ENCODE results near the gene SF3A2. TPM values are rescaled to one million over a fixed set of nuclear protein-coding genes. Genes with fewer than 3 reads are reported as not detected.

SF3A2 gene
- total RNA-seq, 2 experiments from 2014 or later, result 123 to 134 TPM

GRCh38 chr19:2210987-2211740 is 25.5 kb upstream of the SF3A2 start:
- DNase-seq, result no peak
- peaks cover 17% of the 10 kb centered on the region for H3K4me1 Mint-ChIP-seq (ENCODE audit: low read depth)
- H3K4me3 Mint-ChIP-seq, result no peak overlapping the region
- H3K9me3 Mint-ChIP-seq, result no peaks in the 10 kb centered on the region
- intact Hi-C loops (cut with micrococcal nuclease), result no loop called here
- H3K27ac Mint-ChIP-seq, result no peak overlapping the region
- H3K27me3 Mint-ChIP-seq, result no peaks in the 10 kb centered on the region
- ChIA-PET POLR2A (no interaction called here), CTCF (no interaction called here)
- peaks cover 38% of the 10 kb centered on the region for H3K36me3 Mint-ChIP-seq

- Mint-ChIP-seq H3K27ac (no peak overlapping the region), H3K27me3 (no peaks in the 10 kb centered on the region), H3K9me3 (no peaks in the 10 kb centered on the region), H3K36me3 (peaks cover 45% of the 10 kb centered on the region), H3K4me3 (no peak overlapping the region), H3K4me1 (ENCODE audit: low read depth) (peaks cover 17% of the 10 kb centered on the region)
- ChIA-PET CTCF (interaction anchor here (0.5 kb wide), 1 partner anchor 47 kb away, joined by 3 read pairs; no protein-coding TSS in a partner anchor), POLR2A (interaction anchor here (1.3 kb wide), 1 partner anchor 23 kb away, joined by 3 read pairs; no protein-coding TSS in a partner anchor)
- intact Hi-C loops (cut with micrococcal nuclease), result no loop called here
- DNase-seq, result no peak
These were observed 23.5 kb upstream of the SF3A2 start for GRCh38 chr19:2212861-2213711.

DNA sequence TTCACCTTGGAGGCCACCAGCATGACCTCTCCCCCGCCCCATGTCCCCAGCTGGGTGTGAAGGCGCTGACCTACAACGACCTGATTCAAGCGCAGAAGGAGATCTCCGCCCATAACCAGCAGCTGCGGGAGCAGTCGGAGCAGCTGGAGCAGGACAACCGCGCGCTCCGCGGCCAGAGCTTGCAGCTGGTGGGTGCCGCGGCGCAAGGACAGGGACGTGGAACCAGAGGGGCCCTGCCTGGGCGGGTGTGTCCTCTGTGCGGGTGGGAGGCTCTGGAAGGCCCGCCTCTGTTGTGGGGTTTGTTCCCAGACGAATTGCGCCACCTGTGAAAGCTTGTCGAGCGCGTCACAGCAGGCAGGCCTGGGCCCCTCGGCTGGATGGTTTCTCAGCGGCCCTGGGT is 22.8 kb upstream of the SF3A2 start:
- POLR2A ChIA-PET, result interaction anchor here (1.3 kb wide), 1 partner anchor 22 kb away, joined by 3 read pairs; no protein-coding TSS in a partner anchor
- H3K36me3 Mint-ChIP-seq, result peaks cover 45% of the 10 kb centered on the region
- DNase-seq, result no peak
- H3K4me1 Mint-ChIP-seq (ENCODE audit: low read depth), result peaks cover 17% of the 10 kb centered on the region
- H3K27me3 Mint-ChIP-seq, result no peaks in the 10 kb centered on the region
- H3K27ac Mint-ChIP-seq, result no peak overlapping the region
- H3K9me3 Mint-ChIP-seq, result no peaks in the 10 kb centered on the region
- intact Hi-C loops (cut with micrococcal nuclease), result no loop called here
- no peak overlapping the region for H3K4me3 Mint-ChIP-seq
- CTCF ChIA-PET, result no interaction called here

DNA sequence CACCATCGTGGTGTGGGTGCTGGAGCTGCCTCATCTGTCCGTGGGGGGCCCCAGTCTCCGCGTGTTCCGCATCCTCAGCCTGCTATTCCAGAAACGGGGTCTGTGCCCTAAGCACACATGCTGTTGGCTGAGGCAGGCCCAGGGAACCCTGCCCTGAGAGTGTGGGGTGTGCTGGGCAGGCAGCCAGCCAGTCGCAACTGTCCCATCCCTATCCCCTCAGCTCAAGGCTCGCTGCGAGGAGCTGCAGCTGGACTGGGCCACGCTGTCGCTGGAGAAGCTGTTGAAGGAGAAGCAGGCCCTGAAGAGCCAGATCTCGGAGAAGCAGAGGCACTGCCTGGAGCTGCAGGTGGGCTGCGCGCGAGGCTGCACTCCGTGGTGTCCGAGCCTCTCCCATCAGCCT is 22.4 kb upstream of the SF3A2 start:
- no peaks in the 10 kb centered on the region for H3K9me3 Mint-ChIP-seq
- no peak for DNase-seq
- no peaks in the 10 kb centered on the region for H3K27me3 Mint-ChIP-seq
- intact Hi-C loops (cut with micrococcal nuclease), result no loop called here
- CTCF ChIA-PET, result no interaction called here
- no peak overlapping the region for H3K4me3 Mint-ChIP-seq
- peaks cover 45% of the 10 kb centered on the region for H3K36me3 Mint-ChIP-seq
- POLR2A ChIA-PET, result no interaction called here
- H3K27ac Mint-ChIP-seq, result no peak overlapping the region
- H3K4me1 Mint-ChIP-seq (ENCODE audit: low read depth), result peaks cover 17% of the 10 kb centered on the region

DNA sequence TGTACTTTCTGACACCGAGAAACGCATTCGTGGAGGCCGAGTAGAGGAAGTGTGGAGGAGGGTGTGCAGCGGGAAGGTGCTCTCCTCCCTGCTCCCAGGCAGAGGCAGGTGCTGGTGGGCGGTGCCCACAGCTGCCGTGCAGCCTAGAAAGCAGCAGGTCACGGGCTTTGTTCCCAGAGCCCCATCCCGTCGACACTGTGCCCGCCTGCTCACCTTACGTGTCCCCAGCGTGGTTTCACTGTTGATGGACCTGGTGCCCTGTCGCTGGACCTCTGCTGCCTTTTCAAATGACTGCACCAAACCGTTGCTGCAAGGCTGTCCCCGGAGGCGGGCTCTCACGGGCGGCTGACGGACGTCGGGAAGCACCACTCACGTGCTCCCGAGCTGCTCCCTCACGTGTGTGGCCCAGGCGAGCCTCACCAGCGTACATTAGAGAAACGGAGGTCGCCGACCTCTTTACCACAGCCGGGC is 21.3 kb upstream of the SF3A2 start:
- peak; percentile 57 for DNase-seq
- POLR2A ChIA-PET, result interaction anchor here (1.0 kb wide), 1 partner anchor 20 kb away, joined by 3 read pairs; the partner anchor contains the start of gene PLEKHJ1
- H3K36me3 Mint-ChIP-seq, result peaks cover 47% of the 10 kb centered on the region
- H3K9me3 Mint-ChIP-seq, result no peaks in the 10 kb centered on the region
- no peak overlapping the region for H3K4me3 Mint-ChIP-seq
- H3K27ac Mint-ChIP-seq, result peak overlapping the region; percentile 28
- no peaks in the 10 kb centered on the region for H3K27me3 Mint-ChIP-seq
- CTCF ChIA-PET, result interaction anchor here (1.1 to 2.0 kb wide), 2 partner anchors 15 to 61 kb away, joined by 3 to 6 read pairs; no protein-coding TSS in a partner anchor
- intact Hi-C loops (cut with micrococcal nuclease), result no loop called here
- peaks cover 17% of the 10 kb centered on the region for H3K4me1 Mint-ChIP-seq (ENCODE audit: low read depth)

GRCh38 chr19:2216361-2217225 is 20.0 kb upstream of the SF3A2 start:
- Mint-ChIP-seq H3K9me3 (no peaks in the 10 kb centered on the region), H3K27me3 (no peaks in the 10 kb centered on the region), H3K27ac (no peak overlapping the region), H3K4me3 (peak overlapping the region; percentile 6), H3K4me1 (ENCODE audit: low read depth) (peaks cover 17% of the 10 kb centered on the region), H3K36me3 (peaks cover 41% of the 10 kb centered on the region)
- no peak for DNase-seq
- CTCF ChIA-PET, result interaction anchor here (1.1 to 2.0 kb wide), 2 partner anchors 14 to 62 kb away, joined by 3 to 6 read pairs; no protein-coding TSS in a partner anchor
- intact Hi-C loops (cut with micrococcal nuclease), result no loop called here
- POLR2A ChIA-PET, result no interaction called here

DNA sequence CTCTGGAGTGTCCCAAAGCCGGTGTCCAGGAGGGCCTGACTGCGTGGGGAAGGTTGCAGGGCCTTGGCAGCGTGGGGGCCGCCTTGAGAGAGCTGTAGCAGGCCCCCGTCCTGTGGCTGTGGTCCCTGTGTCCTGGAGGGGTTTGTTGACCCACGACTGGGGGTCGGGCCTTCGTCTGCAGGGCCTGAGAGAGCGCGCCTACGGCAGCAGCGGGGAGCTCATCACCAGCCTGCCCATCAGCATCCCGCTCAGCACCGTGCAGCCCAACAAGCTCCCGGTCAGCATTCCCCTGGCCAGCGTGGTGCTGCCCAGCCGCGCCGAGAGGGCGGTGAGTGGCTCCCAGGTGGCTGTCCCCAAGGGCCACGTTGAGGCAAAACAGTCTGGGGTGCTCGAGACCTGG is 19.0 kb upstream of the SF3A2 start:
- Mint-ChIP-seq H3K27me3 (no peaks in the 10 kb centered on the region), H3K4me3 (no peak overlapping the region), H3K27ac (no peak overlapping the region), H3K4me1 (ENCODE audit: low read depth) (peaks cover 17% of the 10 kb centered on the region), H3K36me3 (peaks cover 40% of the 10 kb centered on the region), H3K9me3 (no peaks in the 10 kb centered on the region)
- intact Hi-C loops (cut with micrococcal nuclease), result no loop called here
- POLR2A ChIA-PET, result no interaction called here
- CTCF ChIA-PET, result interaction anchor here (0.9 kb wide), 1 partner anchor 22 kb away, joined by 3 read pairs; no protein-coding TSS in a partner anchor
- no peak for DNase-seq

GRCh38 chr19:2219726-2220125 is 16.9 kb upstream of the SF3A2 start:
- no peaks in the 10 kb centered on the region for H3K9me3 Mint-ChIP-seq
- H3K36me3 Mint-ChIP-seq, result peaks cover 42% of the 10 kb centered on the region
- intact Hi-C loops (cut with micrococcal nuclease), result no loop called here
- ChIA-PET POLR2A (interaction anchor here (2.1 kb wide), 1 partner anchor 16 kb away, joined by 5 read pairs; no protein-coding TSS in a partner anchor), CTCF (no interaction called here)
- no peaks in the 10 kb centered on the region for H3K27me3 Mint-ChIP-seq
- no peak for DNase-seq
- H3K4me3 Mint-ChIP-seq, result no peak overlapping the region
- no peak overlapping the region for H3K27ac Mint-ChIP-seq
- peaks cover 12% of the 10 kb centered on the region for H3K4me1 Mint-ChIP-seq (ENCODE audit: low read depth)

GRCh38 chr19:2221250-2221831 is 15.3 kb upstream of the SF3A2 start:
- Mint-ChIP-seq H3K4me3 (no peak overlapping the region), H3K4me1 (ENCODE audit: low read depth) (no peaks in the 10 kb centered on the region), H3K27me3 (no peaks in the 10 kb centered on the region), H3K9me3 (no peaks in the 10 kb centered on the region), H3K27ac (no peak overlapping the region), H3K36me3 (peaks cover 38% of the 10 kb centered on the region)
- POLR2A ChIA-PET, result no interaction called here
- CTCF ChIA-PET, result interaction anchor here (1.0 kb wide), 1 partner anchor 65 kb away, joined by 3 read pairs; no protein-coding TSS in a partner anchor
- no peak for DNase-seq
- intact Hi-C loops (cut with micrococcal nuclease), result no loop called here

DNA sequence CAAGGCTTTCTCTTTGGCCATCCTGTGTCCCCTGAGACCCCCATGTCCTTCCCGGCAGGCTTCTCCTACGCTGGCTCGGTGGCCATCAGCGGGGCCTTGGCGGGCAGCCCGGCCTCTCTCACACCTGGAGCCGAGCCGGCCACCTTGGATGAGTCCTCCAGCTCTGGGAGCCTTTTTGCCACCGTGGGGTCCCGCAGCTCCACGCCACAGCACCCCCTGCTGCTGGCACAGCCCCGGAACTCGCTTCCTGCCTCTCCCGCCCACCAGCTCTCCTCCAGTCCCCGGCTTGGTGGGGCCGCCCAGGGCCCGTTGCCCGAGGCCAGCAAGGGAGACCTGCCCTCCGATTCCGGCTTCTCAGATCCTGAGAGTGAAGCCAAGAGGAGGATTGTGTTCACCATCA is 14.7 kb upstream of the SF3A2 start:
- POLR2A ChIA-PET, result no interaction called here
- peaks cover 36% of the 10 kb centered on the region for H3K36me3 Mint-ChIP-seq

GRCh38 chr19:2223391-2223790 is 13.2 kb upstream of the SF3A2 start:
- no peak overlapping the region for H3K27ac Mint-ChIP-seq
- no peaks in the 10 kb centered on the region for H3K9me3 Mint-ChIP-seq
- H3K4me3 Mint-ChIP-seq, result no peak overlapping the region
- H3K4me1 Mint-ChIP-seq (ENCODE audit: low read depth), result no peaks in the 10 kb centered on the region
- H3K27me3 Mint-ChIP-seq, result no peaks in the 10 kb centered on the region
- CTCF ChIA-PET, result no interaction called here
- intact Hi-C loops (cut with micrococcal nuclease), result no loop called here
- no peak for DNase-seq
- peaks cover 29% of the 10 kb centered on the region for H3K36me3 Mint-ChIP-seq
- POLR2A ChIA-PET, result no interaction called here

More for the DNA sequence above, 14.7 kb upstream of the SF3A2 start:
- no peaks in the 10 kb centered on the region for H3K4me1 Mint-ChIP-seq (ENCODE audit: low read depth)
- H3K4me3 Mint-ChIP-seq, result no peak overlapping the region
- H3K9me3 Mint-ChIP-seq, result no peaks in the 10 kb centered on the region
- CTCF ChIA-PET, result interaction anchor here (1.0 kb wide), 1 partner anchor 66 kb away, joined by 3 read pairs; no protein-coding TSS in a partner anchor
- DNase-seq, result no peak
- H3K27me3 Mint-ChIP-seq, result no peaks in the 10 kb centered on the region
- no peak overlapping the region for H3K27ac Mint-ChIP-seq
- intact Hi-C loops (cut with micrococcal nuclease), result no loop called here
